GM21360 (cell line): ENCODE data around the gene PITHD1.
"Not testable (repeated sequence)": the region's sequence is repeated elsewhere in the genome, so short reads cannot be mapped to it uniquely, and the experiment has no call there.

Experiments
- ATAC-seq: cut with Tn5 transposase; IDR thresholded peaks from one replicate; pipeline ENCODE4 v1.9.1; 2021; ENCODE audit warnings: mild to moderate bottlenecking, moderate library complexity; ENCODE audit not compliant: unreplicated experiment

The PITHD1 gene

DNA sequence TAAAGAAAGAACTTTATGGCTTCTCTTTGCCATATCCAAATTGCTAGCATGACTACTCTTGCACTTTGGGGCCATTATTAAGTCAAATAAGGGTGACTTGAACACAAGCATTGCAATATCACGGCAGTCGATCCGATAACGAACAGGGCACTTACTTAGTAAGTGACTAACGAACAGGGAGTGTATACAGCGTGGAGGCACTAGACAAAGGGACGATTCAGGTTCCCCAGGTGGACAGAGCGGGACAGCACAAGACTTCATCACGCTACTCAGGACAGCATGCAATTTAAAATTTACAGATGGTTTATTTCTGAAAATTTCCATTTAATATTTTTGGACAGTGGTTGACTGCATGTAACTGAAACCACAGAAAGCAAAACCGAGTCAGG lies 5.4 kb upstream of the PITHD1 start:
- no peak for ATAC-seq

DNA sequence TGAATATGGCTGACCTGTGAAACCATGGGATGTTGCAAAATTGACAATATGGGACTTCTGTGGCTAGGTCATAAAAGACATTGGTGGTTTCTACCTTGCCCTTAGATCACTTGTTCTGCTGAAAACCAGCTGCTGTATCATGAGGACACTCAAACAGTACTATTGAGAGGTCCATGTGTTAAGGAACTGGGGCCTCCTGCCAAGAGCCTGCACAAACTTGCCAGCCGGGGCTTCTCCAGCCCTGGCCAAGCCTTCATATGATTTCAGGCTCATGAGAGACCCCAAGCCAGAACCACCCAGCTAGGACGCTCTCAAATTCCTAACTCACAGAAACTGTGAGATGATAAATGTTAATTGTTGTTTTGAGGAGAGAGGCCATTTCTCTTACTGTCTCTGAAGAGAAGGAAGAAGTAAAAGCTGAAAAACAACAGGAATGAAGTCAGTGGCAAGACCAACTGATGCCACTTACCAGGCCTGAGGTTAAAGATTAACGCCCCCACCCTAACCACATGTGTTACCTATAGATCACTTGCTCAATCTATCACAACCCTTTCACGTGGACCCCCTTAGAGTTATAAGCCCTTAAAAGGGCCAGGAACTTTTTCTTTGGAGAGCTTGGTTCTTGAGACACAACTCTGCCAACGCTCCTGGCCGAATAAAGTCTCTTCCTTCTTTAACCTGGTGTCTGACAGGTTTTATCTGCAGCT lies 3.9 kb upstream of the PITHD1 start:
- no peak for ATAC-seq

DNA sequence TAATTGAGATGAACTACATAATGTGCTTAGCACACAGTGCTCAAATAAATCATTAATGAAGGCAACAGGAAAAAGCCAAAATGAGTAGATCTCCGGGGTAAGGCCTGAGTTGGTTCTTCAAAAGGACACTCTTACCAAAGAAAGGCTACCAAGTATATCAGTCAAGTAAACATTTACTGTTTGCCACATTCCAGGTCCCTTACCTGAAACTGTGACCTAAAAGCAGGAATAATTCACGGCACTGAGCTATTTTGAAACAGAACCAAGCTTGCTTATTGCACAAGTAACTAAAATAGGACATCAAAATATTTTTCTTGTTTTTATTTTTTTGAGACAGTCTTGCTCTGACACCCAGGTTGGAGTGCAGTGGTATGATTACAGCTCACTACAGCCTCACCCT lies 2.0 kb upstream of the PITHD1 start:
- ATAC-seq = no peak

DNA sequence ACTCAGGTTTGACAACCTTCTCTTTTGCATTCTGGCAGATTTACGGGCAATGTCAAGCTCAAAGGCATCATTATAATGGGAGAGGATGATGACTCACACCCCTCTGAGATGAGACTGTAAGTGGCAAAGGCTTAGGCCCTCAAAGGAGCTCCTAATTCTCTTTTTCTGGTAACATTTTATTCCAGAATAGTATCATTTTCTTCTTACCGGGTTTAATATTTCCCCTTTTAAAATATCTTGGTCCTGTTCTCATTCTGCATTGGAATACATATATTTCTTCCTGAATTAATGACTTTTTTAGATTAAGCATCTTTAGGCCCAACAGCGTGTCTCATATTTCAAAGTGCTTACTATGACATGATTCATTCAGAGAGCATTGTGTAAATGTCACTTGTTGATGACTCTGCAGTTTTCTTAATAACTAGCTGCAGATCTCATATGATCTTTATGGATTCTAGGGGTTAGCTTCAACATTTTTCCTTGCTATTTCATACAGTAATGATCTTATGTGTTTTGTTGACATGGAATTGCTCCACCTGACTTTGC lies 1.7 kb downstream of the PITHD1 start:
- no peak for ATAC-seq

DNA sequence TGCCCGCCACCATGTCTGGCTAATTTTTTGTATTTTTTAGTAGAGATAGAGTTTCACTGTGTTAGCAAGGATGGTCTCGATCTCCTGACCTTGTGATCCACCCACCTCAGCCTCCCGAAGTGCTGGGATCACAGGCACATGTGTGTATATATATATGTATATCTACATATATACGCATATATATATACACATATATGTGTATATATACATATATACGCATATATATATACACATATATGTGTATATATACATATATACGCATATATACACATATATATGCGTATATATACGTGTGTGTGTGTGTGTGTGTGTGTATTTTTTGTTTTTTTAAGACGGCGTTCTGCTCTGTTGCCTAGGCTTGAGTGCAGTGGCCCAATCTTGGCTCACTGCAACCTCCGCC lies 4.9 kb downstream of the PITHD1 start:
- not testable (repeated sequence) for ATAC-seq

DNA sequence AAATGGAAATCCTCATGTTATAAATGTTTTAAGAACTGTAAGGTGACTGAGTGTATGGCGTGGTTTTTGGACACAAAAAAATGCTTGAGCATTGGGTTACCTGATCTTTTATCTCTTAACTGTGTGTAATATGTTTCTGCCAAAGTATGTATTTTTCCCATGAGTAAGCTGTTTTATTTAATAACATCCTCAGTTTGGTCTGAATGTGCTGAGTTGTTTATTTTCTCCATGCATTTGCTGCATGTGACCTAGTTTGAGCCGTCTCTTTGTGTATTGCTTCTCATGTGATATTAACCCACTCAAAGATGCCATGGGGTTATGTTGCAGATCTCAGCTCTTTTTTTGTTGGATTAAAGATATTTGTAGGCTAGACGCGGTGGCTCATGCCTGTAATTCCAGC lies 6.6 kb downstream of the PITHD1 start:
- ATAC-seq = no peak

DNA sequence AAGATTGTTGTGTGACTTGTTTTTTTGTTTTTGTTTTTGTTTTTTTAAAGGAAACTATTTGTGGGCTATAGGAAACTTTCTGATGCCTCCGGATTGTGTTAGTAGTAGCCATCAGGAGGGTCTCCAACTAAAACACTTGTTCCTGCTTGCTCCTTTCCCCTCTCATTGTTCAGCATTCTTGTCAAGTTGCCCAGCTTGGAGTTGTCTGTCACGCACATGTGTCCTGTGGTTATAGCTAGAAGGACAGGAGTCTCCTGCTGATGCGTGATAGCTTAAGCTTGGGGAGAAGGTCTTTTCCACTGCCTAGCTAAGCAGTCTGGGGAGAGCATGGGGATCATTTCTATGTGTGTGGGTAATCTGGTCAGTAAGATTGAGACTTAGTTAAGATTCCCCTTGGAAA lies 9.5 kb downstream of the PITHD1 start:
- no peak for ATAC-seq

DNA sequence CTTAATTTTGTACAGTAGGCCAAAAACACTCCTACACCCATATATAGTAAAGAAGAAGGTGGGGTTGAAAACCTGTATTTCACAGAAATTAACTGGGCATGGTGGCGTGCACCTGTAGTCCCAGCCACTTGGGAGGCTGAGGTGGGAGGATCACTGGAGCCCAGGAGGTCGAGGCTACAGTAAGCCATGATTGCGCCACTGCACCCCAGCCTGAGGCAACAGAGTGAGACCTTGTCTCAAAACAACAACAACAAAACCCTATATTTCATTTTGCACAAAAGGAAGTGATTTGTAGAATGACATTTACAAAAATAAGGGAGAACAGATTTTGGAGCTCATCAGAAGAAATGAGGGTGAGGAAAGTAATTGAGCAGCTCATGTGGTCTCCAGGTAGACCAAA lies 10.5 kb downstream of the PITHD1 start:
- ATAC-seq = no peak

DNA sequence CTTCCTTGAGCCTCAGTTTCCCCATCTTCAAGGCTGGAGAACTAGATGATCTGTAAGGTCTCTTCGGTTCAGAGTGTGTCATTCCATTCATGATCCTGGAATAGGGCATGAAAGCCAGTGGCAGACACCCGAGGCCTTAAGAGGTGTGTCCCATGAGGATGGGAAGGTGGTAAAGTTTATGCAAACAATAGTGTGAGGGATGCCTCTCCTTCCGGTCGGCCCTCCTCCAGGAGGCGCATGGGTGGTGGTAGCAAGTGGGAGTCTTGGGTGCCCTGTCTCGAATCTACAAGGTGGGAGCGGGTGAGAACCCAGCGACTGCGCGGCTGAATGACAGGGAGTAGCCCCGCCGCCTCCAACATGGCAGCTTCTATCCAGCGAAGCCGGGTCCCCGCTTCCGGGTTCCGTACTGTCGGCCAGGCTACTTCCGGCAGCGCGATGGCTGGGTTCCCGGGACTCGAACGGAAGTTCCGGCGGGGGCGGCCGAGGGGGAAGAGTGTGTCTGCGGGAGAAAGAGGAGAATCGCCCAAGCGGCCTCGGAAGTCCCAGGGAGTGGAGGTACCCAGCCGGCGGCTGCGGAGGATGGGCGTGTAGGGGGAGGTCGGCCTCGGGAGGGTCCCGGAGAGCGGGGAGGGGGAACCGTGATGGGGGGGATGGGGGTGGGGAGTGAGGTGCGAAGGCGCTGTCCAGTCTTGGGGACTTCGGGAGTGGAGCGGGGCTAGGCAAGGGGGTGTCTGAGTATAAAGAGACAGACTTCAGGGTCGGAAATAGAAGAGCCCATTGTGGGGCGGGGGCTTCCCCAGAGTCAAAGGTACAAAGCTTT lies 12.7 kb downstream of the PITHD1 start, which contains the start of gene LYPLA2:
Gene LYPLA2, plus strand, starts transcription at position 450 of the 820 bp plus-strand sequence. CDS start 1,538 bp downstream, outside the sequence.
- ATAC-seq = peak; percentile 59

DNA sequence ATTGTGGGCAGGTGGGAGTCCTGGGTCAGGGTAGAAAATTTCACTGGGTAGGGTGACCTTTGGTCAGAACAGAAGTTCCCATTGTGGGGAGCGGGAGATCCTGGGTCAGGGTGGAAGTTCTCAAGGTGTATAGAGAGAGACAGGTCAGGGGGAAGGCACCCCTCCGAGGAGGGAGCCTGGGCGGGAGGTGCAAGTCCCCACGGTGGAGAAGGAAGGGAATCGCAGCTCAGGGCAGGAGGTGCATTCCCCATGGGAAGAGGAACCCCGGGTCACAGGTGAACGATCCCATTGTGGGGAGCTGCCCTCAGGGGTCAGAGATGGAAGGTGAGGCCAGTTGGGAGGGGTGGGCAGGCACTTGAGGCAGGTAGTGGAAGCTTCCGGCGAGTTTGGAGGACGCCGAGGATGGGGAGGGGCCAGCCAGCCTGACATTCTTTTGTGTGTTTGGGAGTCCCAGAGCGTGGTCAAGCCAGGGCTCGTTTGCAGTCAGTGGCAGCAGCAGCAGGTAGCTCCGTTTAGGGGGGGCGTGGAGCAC lies 13.4 kb downstream of the PITHD1 start:
- ATAC-seq = no peak

DNA sequence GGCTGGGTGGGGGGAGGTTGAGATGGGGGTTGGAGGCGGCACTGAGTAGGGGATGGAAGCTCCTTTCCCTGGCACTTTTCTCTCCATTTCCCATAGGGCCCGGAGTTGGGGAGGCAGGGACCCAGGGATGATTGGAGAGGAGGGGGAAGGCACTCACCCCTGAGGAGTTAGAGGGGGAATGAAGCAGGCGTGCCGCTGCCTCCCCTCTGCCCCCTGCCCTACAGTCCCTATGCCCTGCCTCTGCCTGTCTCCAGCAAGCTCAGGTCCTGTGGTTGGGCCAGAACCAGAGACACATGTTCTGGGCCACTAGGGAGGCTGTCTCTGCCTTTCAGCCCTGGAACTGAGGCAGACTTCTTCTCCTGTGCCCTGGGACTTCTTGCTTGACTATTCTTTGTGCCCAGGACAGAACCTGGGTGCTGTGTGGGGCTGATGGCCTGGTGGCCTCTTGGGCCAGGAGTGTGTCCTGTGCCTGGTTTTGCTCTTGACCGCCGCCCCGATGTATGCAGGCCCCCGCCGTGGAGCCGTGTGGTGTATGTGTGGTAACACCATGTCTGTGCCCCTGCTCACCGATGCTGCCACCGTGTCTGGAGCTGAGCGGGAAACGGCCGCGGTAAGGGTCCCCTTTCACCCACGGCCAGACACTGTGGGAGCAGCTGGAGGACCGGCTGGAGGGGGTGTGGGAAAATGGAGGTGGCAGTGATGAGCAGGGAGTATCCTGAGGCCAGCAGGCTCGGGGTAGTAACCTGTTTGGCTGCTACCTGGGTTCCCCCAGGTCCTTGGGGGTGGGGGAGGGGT lies 14.1 kb downstream of the PITHD1 start:
- no peak for ATAC-seq

DNA sequence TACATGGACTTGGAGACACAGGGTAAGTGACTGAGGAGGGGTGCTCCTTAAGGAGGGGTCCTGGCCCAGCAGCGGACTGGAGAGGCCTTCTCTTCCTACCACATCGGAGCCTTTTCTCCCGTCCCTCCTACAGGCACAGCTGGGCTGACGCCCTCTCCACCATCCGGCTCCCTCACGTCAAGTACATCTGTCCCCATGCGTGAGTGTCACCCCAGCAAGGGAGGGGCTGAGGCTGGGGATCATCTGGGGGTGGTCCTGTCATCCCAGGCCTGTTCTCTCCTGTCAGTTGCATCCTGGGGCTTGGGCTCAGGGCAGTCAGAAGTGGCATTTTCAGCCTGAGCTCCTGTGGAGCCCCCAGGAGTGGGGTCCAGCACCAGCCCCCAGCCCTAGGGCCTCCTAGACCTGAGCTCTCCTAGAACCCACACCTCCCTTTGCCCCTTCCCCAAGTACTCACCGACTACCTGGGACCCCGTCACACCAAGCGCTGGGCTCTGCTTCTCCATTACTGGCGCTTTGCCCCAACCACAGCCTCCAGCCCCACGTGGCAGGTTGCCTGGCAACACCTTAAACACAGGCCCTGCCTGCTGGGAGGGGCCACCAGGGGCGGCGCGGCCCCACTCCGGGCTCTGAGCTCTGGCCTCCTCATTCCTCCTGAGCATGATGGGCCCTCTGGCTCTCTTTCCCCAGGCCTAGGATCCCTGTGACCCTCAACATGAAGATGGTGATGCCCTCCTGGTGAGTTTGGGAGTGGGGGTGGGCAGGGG lies 15.0 kb downstream of the PITHD1 start:
- ATAC-seq = no peak

DNA sequence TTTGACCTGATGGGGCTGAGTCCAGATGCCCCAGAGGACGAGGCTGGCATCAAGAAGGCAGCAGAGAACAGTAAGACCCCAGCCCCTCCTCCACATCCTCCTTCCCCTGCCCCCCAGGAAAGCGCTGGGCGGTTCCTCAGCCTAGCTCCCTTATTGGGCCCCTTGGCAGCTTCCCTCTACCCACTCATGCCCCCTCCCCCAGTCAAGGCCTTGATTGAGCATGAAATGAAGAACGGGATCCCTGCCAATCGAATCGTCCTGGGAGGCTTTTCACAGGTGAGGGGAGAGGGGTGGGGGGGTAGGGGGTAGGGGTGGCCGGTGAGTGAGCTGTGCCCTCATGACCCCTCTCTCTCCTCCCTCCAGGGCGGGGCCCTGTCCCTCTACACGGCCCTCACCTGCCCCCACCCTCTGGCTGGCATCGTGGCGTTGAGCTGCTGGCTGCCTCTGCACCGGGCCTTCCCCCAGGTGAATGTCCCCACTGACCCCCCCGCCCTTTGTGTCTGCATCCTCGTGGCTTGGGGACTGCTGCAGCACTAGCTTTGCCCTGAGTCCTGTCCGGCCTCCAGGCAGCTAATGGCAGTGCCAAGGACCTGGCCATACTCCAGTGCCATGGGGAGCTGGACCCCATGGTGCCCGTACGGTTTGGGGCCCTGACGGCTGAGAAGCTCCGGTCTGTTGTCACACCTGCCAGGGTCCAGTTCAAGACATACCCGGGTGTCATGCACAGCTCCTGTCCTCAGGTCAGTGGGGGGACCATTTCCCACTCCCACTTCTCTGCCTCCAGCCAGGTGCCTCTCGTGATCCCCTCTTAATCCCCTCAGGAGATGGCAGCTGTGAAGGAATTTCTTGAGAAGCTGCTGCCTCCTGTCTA lies 15.9 kb downstream of the PITHD1 start:
- no peak for ATAC-seq

DNA sequence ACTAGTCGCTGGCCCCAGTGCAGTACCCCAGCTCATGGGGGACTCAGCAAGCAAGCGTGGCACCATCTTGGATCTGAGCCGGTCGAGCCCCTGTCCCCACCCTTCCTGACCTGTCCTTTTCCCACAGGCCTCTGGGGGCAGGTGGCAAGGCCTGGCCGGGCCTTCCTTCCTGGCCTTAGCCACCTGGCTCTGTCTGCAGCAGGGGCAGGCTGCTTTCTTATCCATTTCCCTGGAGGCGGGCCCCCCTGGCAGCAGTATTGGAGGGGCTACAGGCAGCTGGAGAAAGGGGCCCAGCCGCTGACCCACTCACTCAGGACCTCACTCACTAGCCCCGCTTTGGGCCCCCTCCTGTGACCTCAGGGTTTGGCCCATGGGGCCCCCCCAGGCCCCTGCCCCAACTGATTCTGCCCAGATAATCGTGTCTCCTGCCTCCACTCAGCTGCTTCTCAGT lies 16.5 kb downstream of the PITHD1 start:
- not testable (repeated sequence) for ATAC-seq

DNA sequence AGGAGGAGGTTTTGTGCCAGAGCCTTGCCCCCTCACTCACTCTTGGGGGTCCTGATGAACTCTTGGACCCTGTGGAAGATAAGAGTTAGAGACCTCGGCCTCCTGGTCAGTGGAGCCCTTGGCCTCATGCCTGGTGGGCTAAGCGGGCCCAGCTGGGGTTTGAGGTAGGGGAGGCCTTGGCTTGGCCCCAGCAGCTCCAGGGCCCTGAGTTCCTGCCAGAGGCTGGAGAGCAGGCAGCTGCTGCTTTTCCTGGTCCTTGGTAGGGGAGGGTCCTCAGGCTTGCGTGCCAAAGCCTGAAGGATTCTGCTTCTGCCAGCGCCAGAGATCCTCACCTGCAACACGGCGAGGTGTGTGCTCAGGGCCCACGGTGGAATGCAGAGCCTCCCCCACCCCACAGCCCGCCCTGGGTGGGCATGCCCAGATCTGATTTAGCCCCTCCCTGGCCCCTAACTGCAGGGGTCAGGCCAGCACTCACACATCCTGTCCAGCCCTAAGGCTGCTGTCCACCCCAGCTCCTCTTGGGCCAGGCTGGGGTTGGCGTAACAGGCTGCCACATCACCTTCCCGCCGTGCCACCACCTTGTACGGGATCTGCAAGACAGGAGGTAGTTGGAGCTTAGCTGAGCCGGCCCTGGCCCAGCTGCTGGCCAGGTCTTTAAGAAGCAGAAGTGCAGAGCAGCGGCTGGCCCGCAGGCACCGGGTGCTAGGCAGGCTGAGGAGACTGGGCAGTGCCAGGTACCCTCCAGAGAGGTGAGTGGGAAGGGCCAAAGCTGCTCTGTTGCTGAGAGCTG lies 17.7 kb downstream of the PITHD1 start:
- no peak for ATAC-seq

DNA sequence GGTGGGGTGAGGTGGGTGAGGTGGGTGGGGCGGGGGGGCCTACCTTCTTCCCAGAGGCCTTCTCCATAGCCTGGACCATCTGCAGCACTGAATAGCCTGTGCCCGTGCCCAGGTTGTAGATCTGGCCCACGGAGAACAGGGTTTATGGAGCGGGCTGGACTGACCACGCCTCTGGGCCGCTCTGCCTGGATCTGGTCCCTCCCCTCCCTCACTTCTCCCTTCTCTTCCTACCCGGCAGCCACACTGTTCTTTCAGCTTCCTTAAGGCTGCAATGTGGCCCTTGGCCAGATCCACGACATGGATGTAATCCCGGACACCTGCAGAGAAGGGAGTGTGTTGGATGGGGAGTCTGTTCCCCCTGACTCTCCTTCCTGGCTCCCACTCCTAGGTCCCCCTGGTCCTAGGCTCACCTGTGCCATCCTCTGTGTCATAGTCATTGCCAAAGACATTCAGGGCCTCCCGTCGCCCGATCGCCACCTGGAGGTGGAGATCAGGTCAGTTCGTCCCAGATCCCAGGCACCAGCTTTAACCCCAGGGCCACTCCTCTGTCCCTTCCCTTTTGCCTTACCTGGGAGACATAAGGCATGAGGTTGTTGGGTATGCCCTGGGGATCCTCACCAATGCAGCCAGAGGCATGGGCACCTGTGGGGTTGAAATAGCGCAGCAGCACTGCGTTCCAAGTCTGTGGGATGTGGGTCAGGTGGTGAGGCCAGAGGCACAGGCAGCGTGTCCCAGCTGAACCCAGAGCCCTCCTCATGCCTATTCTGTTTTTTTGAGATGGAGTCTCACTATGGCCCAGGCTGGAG lies 18.5 kb downstream of the PITHD1 start:
- no peak for ATAC-seq
